ENCODE results near the gene SBF2. TPM values are rescaled to one million over a fixed set of nuclear protein-coding genes. Genes with fewer than 3 reads are reported as not detected.
A peak's percentile ranks its signal among the peaks of the same experiment; 100 is the strongest.

The SBF2 gene
- total RNA-seq, 1 experiment from 2014 or later, result 30.2 TPM

DNA sequence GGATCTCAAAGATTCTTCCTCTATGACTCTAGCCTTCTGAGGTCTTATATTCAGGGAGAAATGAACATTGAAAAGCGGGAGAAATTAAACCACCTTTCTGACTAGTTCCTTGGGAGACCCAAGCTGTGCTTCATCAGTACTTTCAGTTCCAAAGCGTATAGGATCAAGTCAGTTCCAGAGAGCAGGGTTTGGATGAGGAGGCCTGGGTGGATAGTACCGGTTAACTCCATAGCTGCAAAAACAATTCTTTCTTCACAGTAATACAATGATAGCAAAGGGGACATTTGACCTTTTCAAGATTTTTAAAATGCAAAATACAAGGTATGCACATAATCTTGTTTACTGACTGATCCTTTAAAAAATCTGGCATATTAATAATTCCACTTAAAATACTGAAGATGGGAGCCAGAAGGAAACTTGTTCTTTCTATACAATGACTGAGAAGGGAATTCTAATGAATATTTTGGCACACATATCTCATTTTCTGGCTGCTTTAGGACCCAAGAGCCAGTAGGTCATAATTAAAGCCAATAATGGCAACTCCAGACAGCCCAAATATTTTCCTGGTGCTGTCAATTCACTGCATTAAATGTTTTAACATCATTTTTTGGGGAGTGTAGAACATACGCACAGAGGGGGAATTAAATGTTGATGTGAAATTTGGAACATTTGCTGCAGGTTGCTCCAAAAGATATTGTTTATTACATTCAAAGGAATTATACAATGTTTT, 26.9 kb upstream of the SBF2 start:
- 0 out of 2 replicates have a peak, but pooled peaks cover 2% of the 10 kb centered on the region for H3K27me3 Mint-ChIP-seq (ENCODE audit: low read depth)
- 0 out of 7 replicates have a peak overlapping the region, but pooled peaks of 1 of the 3 experiments have one; percentile 19 for H3K27ac Mint-ChIP-seq
- Histone ChIP-seq H3K4me2 (ENCODE audit: insufficient read depth, insufficient read length, low read length) (no peak overlapping the region), H2BK5ac (ENCODE audit: insufficient read length, low read length) (no peak overlapping the region), H3K27ac (ENCODE audit: insufficient read length, low read depth, low read length) (no peak overlapping the region), H3K56ac (ENCODE audit: insufficient read length, low read depth, low read length) (no peak overlapping the region), H3K4me1 (ENCODE audit: insufficient read depth, low read length) (peaks cover 14% of the 10 kb centered on the region), H3T11ph (ENCODE audit: low read length) (no peak overlapping the region), H3K23me2 (ENCODE audit: insufficient read length, low read depth, low read length, poor library complexity, severe bottlenecking) (no peaks in the 10 kb centered on the region), H3K9me3 (ENCODE audit: control insufficient read depth, low read depth, low read length) (no peaks in the 10 kb centered on the region), H4K5ac (ENCODE audit: insufficient read length, low read depth, low read length) (no peak overlapping the region), H3K23ac (ENCODE audit: insufficient read length, low read depth, low read length) (no peak overlapping the region), H3K4ac (ENCODE audit: low read depth, low read length) (no peak overlapping the region), H3K27me3 (ENCODE audit: insufficient read depth, low read length) (no peaks in the 10 kb centered on the region), H3K14ac (ENCODE audit: insufficient read depth, low read length) (no peak overlapping the region), H3K18ac (ENCODE audit: insufficient read length, low read depth, low read length) (no peak overlapping the region), H3K79me2 (ENCODE audit: insufficient read depth, low read length) (no peaks in the 10 kb centered on the region), H3K9ac (ENCODE audit: extremely low read depth, insufficient read length, low read length) (no peak overlapping the region), H4K91ac (ENCODE audit: insufficient read length, low read depth, low read length) (no peak overlapping the region), H2BK12ac (ENCODE audit: insufficient read length, low read depth, low read length) (no peak overlapping the region), H2BK20ac (ENCODE audit: low read depth, low read length, poor library complexity, severe bottlenecking) (no peak overlapping the region), H3K79me1 (ENCODE audit: insufficient read depth, low read depth, low read length, poor library complexity, severe bottlenecking) (no peaks in the 10 kb centered on the region), H4K8ac (replicated peaks; ENCODE audit: insufficient read length, low read depth, low read length) (no peak overlapping the region), H2AFZ (ENCODE audit: low read length) (no peak overlapping the region), H2AK5ac (ENCODE audit: insufficient read length, low read length) (no peak overlapping the region), H4K20me1 (ENCODE audit: control insufficient read depth, insufficient read depth, insufficient read length) (no peaks in the 10 kb centered on the region), H2BK15ac (ENCODE audit: low read depth, low read length) (no peak overlapping the region), H2BK120ac (ENCODE audit: low read depth, low read length, poor library complexity, severe bottlenecking) (no peak overlapping the region)
- no peaks in the 10 kb centered on the region for H3K36me3 Mint-ChIP-seq (ENCODE audit: insufficient read depth in 1 of 3, low read depth in 3 of 3)
- DNase-seq, result no peak
- no peaks in the 10 kb centered on the region; a peak in 1 of 5 replicates for H3K9me3 Mint-ChIP-seq
- WGBS (ENCODE audit: extremely low coverage, insufficient read length, low lambda C conversion rate), result no CpG with 5 or more reads among the region's 4 CpGs
- H3K4me1 Mint-ChIP-seq, result peaks cover 52 to 65% of the 10 kb centered on the region in 2 experiments
- H3K4me3 Mint-ChIP-seq, result no peak overlapping the region
- TF ChIP-seq, protein P1, sequence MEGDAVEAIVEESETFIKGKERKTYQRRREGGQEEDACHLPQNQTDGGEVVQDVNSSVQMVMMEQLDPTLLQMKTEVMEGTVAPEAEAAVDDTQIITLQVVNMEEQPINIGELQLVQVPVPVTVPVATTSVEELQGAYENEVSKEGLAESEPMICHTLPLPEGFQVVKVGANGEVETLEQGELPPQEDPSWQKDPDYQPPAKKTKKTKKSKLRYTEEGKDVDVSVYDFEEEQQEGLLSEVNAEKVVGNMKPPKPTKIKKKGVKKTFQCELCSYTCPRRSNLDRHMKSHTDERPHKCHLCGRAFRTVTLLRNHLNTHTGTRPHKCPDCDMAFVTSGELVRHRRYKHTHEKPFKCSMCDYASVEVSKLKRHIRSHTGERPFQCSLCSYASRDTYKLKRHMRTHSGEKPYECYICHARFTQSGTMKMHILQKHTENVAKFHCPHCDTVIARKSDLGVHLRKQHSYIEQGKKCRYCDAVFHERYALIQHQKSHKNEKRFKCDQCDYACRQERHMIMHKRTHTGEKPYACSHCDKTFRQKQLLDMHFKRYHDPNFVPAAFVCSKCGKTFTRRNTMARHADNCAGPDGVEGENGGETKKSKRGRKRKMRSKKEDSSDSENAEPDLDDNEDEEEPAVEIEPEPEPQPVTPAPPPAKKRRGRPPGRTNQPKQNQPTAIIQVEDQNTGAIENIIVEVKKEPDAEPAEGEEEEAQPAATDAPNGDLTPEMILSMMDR (conservative IDR thresholded peaks at IDR 0.05), result no peak

Measured in H9 (cell line).